T-helper 2 cell treated with Interferon-gamma antibody and Interleukin-4, amounts not matched to agents 5 μg/mL and 100 μg/mL, for 36 hours (primary cell): ENCODE data around the gene CTSO.

Experiments
- DNase-seq: peaks from one replicate; pipeline ENCODE4 v3.0.0; 2021; ENCODE audit warnings: low spot score
- H3K27ac Mint-ChIP-seq: one replicate; pipeline ENCODE4 v1.8.0; 2021; ENCODE audit warnings: mild to moderate bottlenecking, mixed read lengths
- H3K27me3 Mint-ChIP-seq: one replicate; pipeline ENCODE4 v1.8.0; 2021; ENCODE audit warnings: low read depth, mixed read lengths
- H3K36me3 Mint-ChIP-seq: one replicate; pipeline ENCODE4 v1.8.0; 2021; ENCODE audit warnings: low read depth, mixed read lengths
- H3K4me1 Mint-ChIP-seq: one replicate; pipeline ENCODE4 v1.8.0; 2021; ENCODE audit warnings: low read depth, mixed read lengths
- H3K4me3 Mint-ChIP-seq: one replicate; pipeline ENCODE4 v1.8.0; 2022; ENCODE audit warnings: mild to moderate bottlenecking, moderate library complexity, mixed read lengths
- H3K9me3 Mint-ChIP-seq: one replicate; pipeline ENCODE4 v1.8.0; 2021; ENCODE audit warnings: mixed read lengths

The CTSO gene

DNA sequence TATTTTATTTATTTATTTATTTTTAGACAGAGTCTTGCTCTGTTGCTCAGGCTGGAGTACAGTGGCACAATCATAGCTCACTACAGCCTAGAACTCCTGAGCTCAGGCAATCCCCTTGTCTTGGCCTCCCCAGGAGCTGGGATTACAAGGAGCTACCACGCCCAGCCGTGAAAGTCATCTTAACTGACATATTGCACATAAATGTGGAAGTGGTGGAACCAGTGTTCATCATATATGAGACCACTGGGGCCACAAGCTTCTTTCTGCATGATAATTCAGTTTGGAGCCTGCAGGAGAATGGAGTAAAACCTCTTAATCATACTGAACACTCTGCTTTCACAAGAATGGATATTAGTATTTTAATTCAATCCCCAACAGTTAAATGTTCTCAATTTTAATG, 12.5 kb upstream of the CTSO start:
- Mint-ChIP-seq H3K36me3 (no peaks in the 10 kb centered on the region), H3K9me3 (no peaks in the 10 kb centered on the region), H3K4me1 (peaks cover 4% of the 10 kb centered on the region), H3K27ac (no peak overlapping the region), H3K4me3 (no peak overlapping the region), H3K27me3 (no peaks in the 10 kb centered on the region)
- DNase-seq: no peak

DNA sequence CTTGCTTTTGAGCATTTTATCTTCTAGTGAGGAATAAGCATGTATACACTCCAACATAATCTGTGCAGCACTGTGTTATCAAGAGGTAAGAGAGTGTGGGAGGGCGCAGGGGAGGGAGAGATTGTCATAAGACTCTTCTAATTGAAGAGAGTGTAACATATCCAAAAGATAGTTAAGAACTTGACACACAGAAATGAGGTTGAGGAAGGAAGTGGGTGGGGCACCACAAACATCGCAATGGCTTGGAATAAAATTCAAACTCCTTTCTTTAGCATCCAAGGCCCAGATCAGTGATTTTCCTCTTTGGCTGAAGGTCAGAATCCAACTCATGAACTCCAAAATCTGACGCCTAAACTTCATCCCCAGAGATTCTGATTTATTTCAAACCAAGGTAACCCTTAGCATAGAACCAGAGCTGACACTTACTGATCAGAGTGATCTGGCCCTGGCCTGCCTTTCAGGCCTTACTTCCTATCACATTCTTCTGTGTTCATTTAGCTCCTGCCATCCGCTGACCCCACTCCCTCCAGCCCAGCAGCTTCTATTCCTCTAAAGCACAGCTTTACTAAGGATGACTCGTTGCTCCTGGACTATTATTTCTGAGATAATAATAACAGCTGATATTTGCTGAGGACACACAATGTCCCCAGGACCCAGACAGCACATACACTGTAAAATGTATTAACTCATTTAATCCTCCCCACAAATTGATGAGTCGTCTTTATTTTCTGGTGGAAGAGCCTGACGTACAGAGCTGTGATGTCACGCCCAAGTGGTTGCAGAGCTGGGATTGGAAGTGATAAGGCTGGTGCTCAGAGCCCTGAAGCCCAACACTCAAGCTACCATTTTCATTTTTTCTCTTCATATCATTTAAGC, 10.6 kb upstream of the CTSO start:
- no peaks in the 10 kb centered on the region for H3K9me3 Mint-ChIP-seq
- no peak overlapping the region for H3K27ac Mint-ChIP-seq
- H3K27me3 Mint-ChIP-seq: no peaks in the 10 kb centered on the region
- DNase-seq: no peak
- H3K4me3 Mint-ChIP-seq: no peak overlapping the region
- H3K4me1 Mint-ChIP-seq: peaks cover 4% of the 10 kb centered on the region
- no peaks in the 10 kb centered on the region for H3K36me3 Mint-ChIP-seq

DNA sequence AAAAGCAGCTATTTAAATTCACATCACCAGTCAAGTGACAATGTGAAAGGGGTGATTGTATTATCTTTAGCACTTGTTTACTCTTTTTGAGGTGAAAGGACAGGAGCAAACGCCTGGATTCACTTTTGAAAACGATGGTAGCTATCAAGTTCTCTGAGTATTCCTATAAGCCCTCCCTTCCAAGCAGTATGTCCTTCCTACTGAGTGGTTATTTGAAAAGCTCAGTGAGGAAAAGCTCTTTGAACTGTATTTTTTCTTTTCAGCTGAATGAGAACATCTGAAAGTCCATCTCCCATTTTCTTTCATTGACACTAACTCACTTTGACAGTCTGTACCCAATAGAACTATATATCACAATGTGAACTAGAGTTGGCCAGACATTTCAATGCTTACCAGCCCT, 9.1 kb upstream of the CTSO start:
- H3K4me1 Mint-ChIP-seq: peaks cover 4% of the 10 kb centered on the region
- no peak overlapping the region for H3K27ac Mint-ChIP-seq
- H3K36me3 Mint-ChIP-seq: no peaks in the 10 kb centered on the region
- H3K27me3 Mint-ChIP-seq: no peaks in the 10 kb centered on the region
- H3K4me3 Mint-ChIP-seq: no peak overlapping the region
- H3K9me3 Mint-ChIP-seq: no peaks in the 10 kb centered on the region
- no peak for DNase-seq

DNA sequence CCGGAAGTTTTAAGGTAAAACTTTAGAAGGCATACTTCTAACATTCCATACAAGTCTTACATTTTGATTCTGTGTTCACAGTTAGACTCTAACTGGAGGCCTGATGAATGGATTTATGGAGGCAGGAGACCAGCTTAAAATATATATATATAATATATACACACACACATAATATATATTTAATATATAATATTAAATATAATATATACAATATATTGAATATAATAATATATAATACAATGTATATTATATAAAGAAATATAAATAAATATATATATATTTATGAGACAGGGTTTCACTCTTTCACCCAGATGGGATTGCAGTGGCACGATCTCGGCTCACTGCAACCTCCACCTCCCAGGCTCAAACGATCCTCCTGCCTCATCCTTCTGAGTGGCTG, 7.9 kb upstream of the CTSO start:
- H3K27me3 Mint-ChIP-seq: no peaks in the 10 kb centered on the region
- H3K9me3 Mint-ChIP-seq: no peaks in the 10 kb centered on the region
- H3K27ac Mint-ChIP-seq: no peak overlapping the region
- DNase-seq: no peak
- H3K4me1 Mint-ChIP-seq: peaks cover 4% of the 10 kb centered on the region
- no peaks in the 10 kb centered on the region for H3K36me3 Mint-ChIP-seq
- H3K4me3 Mint-ChIP-seq: no peak overlapping the region

DNA sequence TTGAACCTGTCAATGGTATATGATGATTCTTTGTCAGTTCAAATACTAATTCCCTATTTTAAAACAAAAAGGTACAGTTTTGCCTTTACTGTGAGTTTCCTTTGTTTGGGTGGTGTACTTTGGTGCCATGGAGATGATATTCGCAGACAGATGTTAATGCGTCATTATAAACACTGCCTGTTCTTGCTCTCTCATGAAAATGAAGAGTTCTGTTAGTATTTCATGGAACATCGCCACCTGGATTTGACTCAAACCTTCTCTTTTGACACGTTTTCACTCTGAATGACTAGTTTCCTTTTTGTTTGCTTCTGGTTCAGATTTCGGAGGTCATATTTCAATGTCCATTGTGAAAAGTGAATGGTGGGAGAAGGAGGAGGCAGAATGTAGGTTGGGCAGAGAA, 6.9 kb upstream of the CTSO start:
- Mint-ChIP-seq H3K4me3 (no peak overlapping the region), H3K9me3 (no peaks in the 10 kb centered on the region), H3K27ac (no peak overlapping the region), H3K4me1 (peaks cover 4% of the 10 kb centered on the region), H3K27me3 (peaks cover 5% of the 10 kb centered on the region), H3K36me3 (no peaks in the 10 kb centered on the region)
- DNase-seq: no peak

DNA sequence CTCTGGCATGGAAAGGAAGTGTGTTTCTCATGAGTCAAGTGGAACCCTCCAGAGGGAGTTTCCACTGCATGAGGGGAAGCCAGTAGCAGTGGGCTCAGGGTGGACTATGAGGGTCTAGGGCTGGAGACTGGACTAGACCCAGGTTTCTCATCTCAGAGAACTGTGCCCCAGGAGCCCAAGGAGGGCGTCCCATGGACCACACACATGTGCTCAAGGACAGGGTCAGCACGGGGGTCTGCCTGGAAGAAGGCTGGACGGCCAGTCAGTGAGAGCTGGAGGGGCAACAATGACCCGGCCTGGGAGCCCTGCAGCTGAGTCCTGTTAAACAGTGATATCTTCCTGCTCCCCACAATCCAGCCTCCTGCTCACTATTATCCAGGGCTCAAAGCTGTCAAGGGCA, 5.8 kb upstream of the CTSO start:
- H3K4me3 Mint-ChIP-seq: no peak overlapping the region
- no peak for DNase-seq
- no peak overlapping the region for H3K27ac Mint-ChIP-seq
- no peaks in the 10 kb centered on the region for H3K9me3 Mint-ChIP-seq
- H3K4me1 Mint-ChIP-seq: peaks cover 4% of the 10 kb centered on the region
- no peaks in the 10 kb centered on the region for H3K36me3 Mint-ChIP-seq
- peaks cover 5% of the 10 kb centered on the region for H3K27me3 Mint-ChIP-seq

DNA sequence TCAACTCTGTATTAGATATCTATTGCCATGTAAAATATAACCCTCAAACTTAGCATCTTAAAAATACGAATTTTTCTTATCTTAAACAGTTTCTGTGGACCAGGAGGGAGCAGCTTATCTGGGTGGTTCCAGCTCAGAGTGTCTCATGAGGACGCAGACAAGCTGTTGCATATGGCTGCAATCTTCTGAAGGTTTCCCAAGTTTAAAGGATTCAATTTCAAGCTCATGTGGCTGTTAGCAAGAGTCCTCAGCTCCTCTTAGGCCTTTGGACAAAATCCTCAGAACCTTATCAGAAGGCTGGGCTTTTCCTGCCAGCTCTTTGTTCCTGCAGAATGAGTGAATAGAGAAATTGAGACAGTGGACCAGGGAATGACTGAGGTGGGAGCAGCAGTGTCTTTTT, 2.8 kb upstream of the CTSO start:
- Mint-ChIP-seq H3K9me3 (no peaks in the 10 kb centered on the region), H3K4me1 (peaks cover 5% of the 10 kb centered on the region), H3K36me3 (no peaks in the 10 kb centered on the region), H3K4me3 (no peak overlapping the region), H3K27me3 (peaks cover 5% of the 10 kb centered on the region), H3K27ac (no peak overlapping the region)
- no peak for DNase-seq

DNA sequence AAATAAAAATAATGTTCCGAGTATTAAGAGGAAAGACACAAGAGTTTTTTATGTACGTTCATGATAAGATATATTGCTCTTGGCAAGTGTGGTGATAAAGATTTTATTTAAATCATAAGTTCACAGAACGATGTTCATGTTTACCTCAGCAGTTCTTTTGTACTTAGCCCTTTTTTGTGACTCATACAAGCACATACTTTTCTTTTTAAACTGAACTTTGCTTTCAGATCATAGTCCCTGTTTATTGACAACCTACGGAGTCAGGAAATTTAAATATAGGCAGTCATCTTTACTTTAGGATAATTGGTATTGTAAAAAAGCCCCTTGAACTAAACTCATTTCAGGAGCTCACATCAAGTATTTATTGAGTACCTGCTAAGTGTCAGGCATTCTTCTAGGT, 1.3 kb upstream of the CTSO start:
- Mint-ChIP-seq H3K27ac (peak overlapping the region; percentile 16), H3K4me3 (no peak overlapping the region), H3K27me3 (peaks cover 5% of the 10 kb centered on the region), H3K9me3 (no peaks in the 10 kb centered on the region), H3K4me1 (peaks cover 5% of the 10 kb centered on the region), H3K36me3 (no peaks in the 10 kb centered on the region)
- DNase-seq: no peak

DNA sequence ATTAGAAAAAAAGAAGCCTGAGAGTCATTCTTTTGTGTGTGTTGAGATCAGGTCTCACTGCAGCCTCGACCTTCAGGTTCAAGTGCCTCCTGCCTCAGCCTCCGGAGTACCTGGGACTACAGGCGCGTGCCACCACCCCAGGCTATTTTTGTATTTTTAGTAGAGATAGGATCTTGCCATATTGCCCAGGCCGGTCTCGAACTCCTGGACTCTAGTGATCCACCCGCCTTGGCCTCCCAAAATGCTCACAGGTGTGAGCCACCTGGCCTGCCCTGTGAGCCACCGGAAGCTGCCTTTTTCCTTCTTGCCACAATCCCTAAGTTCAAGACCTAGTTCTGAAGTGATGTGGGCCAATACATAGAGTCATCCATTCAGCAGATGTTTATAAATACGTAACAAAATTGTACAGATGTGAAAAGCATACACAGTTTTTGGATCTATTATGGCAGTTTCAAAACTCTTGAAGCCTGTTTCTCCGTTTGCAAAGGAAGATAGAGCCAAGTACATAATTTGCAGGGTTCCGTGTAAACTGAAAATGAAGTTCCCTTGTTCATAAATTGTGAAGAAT, 536 bp upstream of the CTSO start:
- peaks cover 5% of the 10 kb centered on the region for H3K4me1 Mint-ChIP-seq
- no peaks in the 10 kb centered on the region for H3K36me3 Mint-ChIP-seq
- H3K4me3 Mint-ChIP-seq: peak overlapping the region; percentile 97
- H3K27ac Mint-ChIP-seq: peak overlapping the region; percentile 98
- no peaks in the 10 kb centered on the region for H3K9me3 Mint-ChIP-seq
- H3K27me3 Mint-ChIP-seq: peaks cover 9% of the 10 kb centered on the region
- no peak for DNase-seq

DNA sequence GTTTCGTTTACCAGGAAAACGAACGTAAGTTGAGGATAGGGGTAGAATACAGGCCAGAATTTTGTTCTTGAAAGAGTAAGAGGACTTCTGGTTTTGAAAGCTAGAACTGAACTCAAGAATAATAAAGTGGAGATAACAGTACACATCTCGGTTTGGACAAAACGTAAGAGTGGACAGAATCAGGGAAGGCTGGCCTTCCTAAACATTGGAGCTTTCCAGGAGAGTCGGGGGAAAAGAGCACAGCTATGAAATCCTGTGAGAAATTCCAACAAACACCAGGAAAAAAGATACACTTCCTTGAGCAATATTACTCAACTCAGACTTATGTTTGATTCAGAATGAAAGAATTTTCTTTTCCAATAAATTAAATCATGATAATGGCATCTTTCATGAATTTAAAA, 1.2 kb downstream of the CTSO start:
- Mint-ChIP-seq H3K4me3 (peak overlapping the region; percentile 38), H3K27me3 (peaks cover 9% of the 10 kb centered on the region), H3K27ac (no peak overlapping the region), H3K4me1 (peaks cover 5% of the 10 kb centered on the region), H3K9me3 (no peaks in the 10 kb centered on the region), H3K36me3 (no peaks in the 10 kb centered on the region)
- no peak for DNase-seq

DNA sequence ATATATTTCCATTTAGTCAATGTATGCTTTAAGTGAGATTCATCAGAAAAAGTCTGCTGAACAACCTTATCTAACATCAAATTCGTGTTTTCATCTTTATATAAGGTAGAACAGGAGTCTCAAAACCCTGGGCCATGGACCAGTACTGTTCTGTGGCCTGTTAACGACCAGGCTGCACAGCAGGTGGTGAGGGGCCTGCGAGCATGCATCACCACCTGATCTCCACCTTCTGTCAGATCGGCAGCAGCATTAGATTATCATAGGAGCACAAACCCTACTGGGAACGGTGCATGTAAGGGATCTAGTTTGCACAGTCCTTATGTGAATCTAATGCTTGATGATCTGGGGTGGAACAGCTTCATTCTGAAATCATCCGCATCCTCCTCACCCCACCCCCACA, 3.2 kb downstream of the CTSO start:
- peaks cover 5% of the 10 kb centered on the region for H3K4me1 Mint-ChIP-seq
- peaks cover 3% of the 10 kb centered on the region for H3K27me3 Mint-ChIP-seq
- H3K36me3 Mint-ChIP-seq: no peaks in the 10 kb centered on the region
- no peak for DNase-seq
- no peaks in the 10 kb centered on the region for H3K9me3 Mint-ChIP-seq
- no peak overlapping the region for H3K4me3 Mint-ChIP-seq
- no peak overlapping the region for H3K27ac Mint-ChIP-seq

DNA sequence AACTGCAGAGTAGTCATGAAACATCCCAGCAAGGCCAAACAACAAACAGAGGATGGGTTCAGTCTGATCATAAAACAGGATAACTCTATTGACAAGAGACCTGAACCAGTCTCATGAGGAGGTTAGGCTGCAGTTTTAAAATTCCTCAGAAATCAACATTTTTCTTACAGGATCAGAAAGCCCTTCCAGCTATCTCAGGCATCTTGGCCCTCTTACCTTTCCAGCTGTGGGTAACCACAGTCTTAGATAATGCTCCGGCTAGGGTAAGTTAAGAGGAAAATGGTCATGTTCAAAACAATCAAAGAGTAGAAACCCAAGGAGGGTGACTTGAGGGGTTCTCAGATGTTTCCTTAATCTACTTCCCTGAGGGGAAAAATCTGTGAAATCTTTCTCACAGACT, 5.1 kb downstream of the CTSO start:
- H3K27me3 Mint-ChIP-seq: peaks cover 3% of the 10 kb centered on the region
- no peaks in the 10 kb centered on the region for H3K36me3 Mint-ChIP-seq
- peaks cover 3% of the 10 kb centered on the region for H3K4me1 Mint-ChIP-seq

DNA sequence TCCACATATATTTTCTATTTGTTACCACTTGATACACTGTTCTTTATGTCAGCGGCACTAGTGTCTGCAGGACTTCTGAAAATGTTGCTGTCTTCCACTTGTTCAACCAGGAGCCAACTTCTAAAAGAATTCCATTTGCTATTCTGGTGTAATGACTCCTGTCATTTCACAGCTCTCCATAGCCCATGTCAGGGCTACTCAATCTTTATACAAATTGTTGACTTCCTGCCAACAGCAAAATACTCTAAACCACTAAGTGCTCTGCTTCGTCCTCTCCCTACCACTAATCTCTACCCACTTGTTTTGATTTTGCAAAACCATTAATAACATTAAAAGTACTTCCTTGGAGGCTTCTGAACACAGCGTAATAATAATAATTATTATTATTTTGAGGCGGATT, 7.2 kb downstream of the CTSO start:
- Mint-ChIP-seq H3K4me1 (no peaks in the 10 kb centered on the region), H3K27ac (no peak overlapping the region), H3K36me3 (no peaks in the 10 kb centered on the region), H3K27me3 (peaks cover 3% of the 10 kb centered on the region), H3K9me3 (no peaks in the 10 kb centered on the region), H3K4me3 (no peak overlapping the region)
- DNase-seq: no peak

More for the DNA sequence above, 5.1 kb downstream of the CTSO start:
- H3K27ac Mint-ChIP-seq: no peak overlapping the region
- H3K9me3 Mint-ChIP-seq: no peaks in the 10 kb centered on the region
- no peak for DNase-seq
- no peak overlapping the region for H3K4me3 Mint-ChIP-seq

DNA sequence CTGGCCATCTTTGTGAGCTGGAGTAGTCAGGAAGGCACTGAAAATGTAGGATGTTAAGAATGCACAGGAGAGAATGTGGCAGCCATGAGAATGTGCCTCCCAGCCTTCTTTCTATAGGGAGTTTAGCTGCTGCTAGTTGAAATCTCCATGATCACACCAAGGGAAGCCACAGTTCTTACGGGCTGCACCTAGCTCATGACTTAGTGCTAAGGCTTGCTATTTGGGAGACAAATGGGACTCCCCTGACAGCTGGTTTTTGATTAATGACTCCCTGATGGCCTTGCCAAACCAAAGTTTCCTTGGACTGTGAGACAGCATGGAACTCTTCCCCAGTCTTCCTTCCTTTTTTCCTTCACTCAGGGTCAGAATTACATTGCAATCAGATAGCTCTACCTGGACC, 9.2 kb downstream of the CTSO start:
- Mint-ChIP-seq H3K36me3 (no peaks in the 10 kb centered on the region), H3K9me3 (no peaks in the 10 kb centered on the region), H3K27ac (no peak overlapping the region), H3K4me3 (no peak overlapping the region), H3K27me3 (peaks cover 2% of the 10 kb centered on the region), H3K4me1 (no peaks in the 10 kb centered on the region)
- no peak for DNase-seq
